ENCODE measurements around the gene RYR1. TPM values are rescaled to one million over a fixed set of nuclear protein-coding genes. Genes with fewer than 3 reads are reported as not detected.
"Not testable (repeated sequence)": the region's sequence is repeated elsewhere in the genome, so short reads cannot be mapped to it uniquely, and the experiment has no call there.

Gene RYR1
- total and polyA plus RNA-seq, 4 donors, result 2.8 to 7.6 (median 4.0) TPM

DNA sequence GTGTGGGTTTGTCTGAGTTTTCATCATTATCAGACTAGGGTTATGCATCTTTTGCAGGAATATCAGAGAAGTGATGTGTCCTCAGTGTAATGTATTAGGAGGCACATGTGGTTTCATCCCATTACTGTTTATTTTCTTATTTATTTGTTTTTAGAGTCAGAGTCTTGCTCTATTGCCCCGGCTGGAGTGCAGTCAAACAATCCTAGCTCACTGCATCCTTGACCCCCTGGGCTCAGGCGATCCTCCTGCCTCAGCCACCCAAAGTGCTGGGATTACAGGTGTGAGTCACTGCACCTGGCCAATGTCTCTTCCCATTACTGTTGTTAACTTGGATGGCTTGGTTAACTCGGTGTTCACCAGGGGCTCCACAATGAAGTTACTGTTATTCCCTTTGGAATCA lies 116.9 kb downstream of the RYR1 start:
- no peak for ATAC-seq (ENCODE audit: insufficient read depth, low FRiP score)
- no peaks in the 10 kb centered on the region for H3K9me3 ChIP-seq (ENCODE audit: control insufficient read depth in 4 of 4, insufficient read depth in 3 of 4, low read length in 3 of 4)
- TF ChIP-seq, protein P1, sequence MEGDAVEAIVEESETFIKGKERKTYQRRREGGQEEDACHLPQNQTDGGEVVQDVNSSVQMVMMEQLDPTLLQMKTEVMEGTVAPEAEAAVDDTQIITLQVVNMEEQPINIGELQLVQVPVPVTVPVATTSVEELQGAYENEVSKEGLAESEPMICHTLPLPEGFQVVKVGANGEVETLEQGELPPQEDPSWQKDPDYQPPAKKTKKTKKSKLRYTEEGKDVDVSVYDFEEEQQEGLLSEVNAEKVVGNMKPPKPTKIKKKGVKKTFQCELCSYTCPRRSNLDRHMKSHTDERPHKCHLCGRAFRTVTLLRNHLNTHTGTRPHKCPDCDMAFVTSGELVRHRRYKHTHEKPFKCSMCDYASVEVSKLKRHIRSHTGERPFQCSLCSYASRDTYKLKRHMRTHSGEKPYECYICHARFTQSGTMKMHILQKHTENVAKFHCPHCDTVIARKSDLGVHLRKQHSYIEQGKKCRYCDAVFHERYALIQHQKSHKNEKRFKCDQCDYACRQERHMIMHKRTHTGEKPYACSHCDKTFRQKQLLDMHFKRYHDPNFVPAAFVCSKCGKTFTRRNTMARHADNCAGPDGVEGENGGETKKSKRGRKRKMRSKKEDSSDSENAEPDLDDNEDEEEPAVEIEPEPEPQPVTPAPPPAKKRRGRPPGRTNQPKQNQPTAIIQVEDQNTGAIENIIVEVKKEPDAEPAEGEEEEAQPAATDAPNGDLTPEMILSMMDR (IDR thresholded peaks at IDR 0.05; ENCODE audit: control extremely low read depth, extremely low read depth), result no peak
- DNase-seq, result no peak
- no peak overlapping the region for H3K27ac ChIP-seq (ENCODE audit: low read depth in 1 of 2, low read length in 1 of 2)
- H3K36me3 ChIP-seq (ENCODE audit: control insufficient read depth in 4 of 4, insufficient read depth in 4 of 4, low read length in 4 of 4), result no peaks in the 10 kb centered on the region
- H3K9ac ChIP-seq (ENCODE audit: insufficient read depth in 1 of 2, low read length in 2 of 2), result no peak overlapping the region
- WGBS, 2 donors, result 77 to 78% methylated on average over 3 of the region's 3 CpGs
- H3K4me3 ChIP-seq, result no peak overlapping the region
- no peaks in the 10 kb centered on the region for H3K4me1 ChIP-seq (ENCODE audit: control insufficient read depth in 5 of 5, insufficient read depth in 5 of 5, low read length in 5 of 5)
- peaks cover 0 to 20% (median 3%) of the 10 kb centered on the region in 3 donors for H3K27me3 ChIP-seq (ENCODE audit: control insufficient read depth in 3 of 3, insufficient read depth in 3 of 3, low read length in 2 of 3)

DNA sequence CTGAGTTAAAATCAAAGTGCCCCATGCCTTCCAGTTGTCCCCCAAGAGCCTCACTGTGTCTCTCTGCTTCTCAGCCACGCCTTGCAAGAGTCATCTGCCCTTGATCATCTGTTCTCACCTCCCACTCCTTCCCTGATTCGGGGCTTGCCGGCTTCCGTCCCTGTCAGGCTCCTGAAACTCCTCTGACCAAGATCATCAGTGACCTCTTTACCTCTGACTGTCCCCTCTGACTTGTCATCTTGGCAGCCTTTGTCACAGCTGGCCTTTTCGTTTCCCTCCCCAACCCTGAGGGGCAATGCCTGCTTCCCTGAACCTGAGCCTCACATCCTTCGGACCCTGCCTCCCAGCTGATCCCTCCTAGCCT lies 117.9 kb downstream of the RYR1 start:
- ATAC-seq (ENCODE audit: insufficient read depth, low FRiP score) (no peak), DNase-seq (no peak)
- TF ChIP-seq, protein P1 (IDR thresholded peaks at IDR 0.05; ENCODE audit: control extremely low read depth, extremely low read depth), result no peak

DNA sequence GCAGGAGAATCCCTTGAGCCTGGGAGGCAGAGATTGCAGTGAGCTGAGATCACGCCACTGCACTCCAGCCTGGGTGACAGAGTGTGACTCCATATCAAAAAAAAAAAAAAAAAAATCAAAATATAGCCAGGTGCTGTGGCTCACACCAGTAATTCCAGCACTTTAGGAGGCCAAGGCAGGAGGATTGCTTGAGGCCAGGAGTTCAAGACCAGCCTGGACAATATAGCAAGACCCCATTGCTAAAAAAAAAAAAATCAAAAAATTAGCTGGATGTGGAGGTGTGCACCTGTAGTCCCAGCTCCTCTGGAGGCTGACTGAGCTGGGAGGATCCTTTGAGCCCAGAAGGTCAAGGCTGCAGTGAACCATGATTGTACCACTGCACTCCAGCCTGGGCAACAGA lies 119.7 kb downstream of the RYR1 start:
- H3K4me1 ChIP-seq (ENCODE audit: control insufficient read depth in 5 of 5, insufficient read depth in 5 of 5, low read length in 5 of 5); ATAC-seq (ENCODE audit: insufficient read depth, low FRiP score); H3K9ac ChIP-seq (ENCODE audit: insufficient read depth in 1 of 2, low read length in 2 of 2); H3K27ac ChIP-seq (ENCODE audit: low read depth in 1 of 2, low read length in 1 of 2); H3K9me3 ChIP-seq (ENCODE audit: control insufficient read depth in 4 of 4, insufficient read depth in 3 of 4, low read length in 3 of 4); H3K4me3 ChIP-seq; DNase-seq; H3K36me3 ChIP-seq (ENCODE audit: control insufficient read depth in 4 of 4, insufficient read depth in 4 of 4, low read length in 4 of 4): not testable (repeated sequence)
- peaks cover 0 to 20% (median 3%) of the 10 kb centered on the region in 3 donors for H3K27me3 ChIP-seq (ENCODE audit: control insufficient read depth in 3 of 3, insufficient read depth in 3 of 3, low read length in 2 of 3)
- 96 to 100% methylated on average over 1 of the region's 1 CpG for WGBS, 2 donors

More for the DNA sequence above, 117.9 kb downstream of the RYR1 start:
- Histone ChIP-seq H3K4me3 (peak overlapping the region; percentile 23), H3K36me3 (ENCODE audit: control insufficient read depth in 4 of 4, insufficient read depth in 4 of 4, low read length in 4 of 4) (no peaks in the 10 kb centered on the region), H3K27me3 (ENCODE audit: control insufficient read depth in 3 of 3, insufficient read depth in 3 of 3, low read length in 2 of 3) (peaks cover 0 to 20% (median 3%) of the 10 kb centered on the region in 3 donors), H3K9me3 (ENCODE audit: control insufficient read depth in 4 of 4, insufficient read depth in 3 of 4, low read length in 3 of 4) (no peaks in the 10 kb centered on the region), H3K9ac (ENCODE audit: insufficient read depth in 1 of 2, low read length in 2 of 2) (no peak overlapping the region), H3K27ac (ENCODE audit: low read depth in 1 of 2, low read length in 1 of 2) (no peak overlapping the region), H3K4me1 (ENCODE audit: control insufficient read depth in 5 of 5, insufficient read depth in 5 of 5, low read length in 5 of 5) (no peaks in the 10 kb centered on the region)
- WGBS, 2 donors, result 55 to 73% methylated on average over 6 of the region's 6 CpGs

DNA sequence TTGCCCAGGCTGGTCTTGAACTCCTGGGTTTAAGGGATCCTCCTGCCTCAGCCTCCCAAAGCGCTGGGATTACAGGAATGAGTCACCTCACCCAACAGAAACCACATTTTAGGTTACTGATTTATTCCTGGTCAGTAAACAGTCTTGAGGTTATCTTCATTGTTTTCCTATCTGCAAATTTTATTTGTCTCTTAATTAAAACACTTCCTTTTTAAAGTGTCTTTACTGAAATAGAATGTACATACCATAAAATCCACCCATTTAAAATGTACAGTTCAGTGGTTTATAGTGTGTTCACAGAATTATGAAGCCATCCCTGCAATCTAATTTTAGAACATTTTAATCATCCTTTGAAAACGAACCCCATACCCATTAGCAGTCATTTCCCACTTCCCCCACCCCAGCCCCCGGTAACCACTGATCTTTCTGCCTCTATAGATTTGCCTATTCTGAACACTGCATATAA lies 121.2 kb downstream of the RYR1 start:
- no peaks in the 10 kb centered on the region for H3K9me3 ChIP-seq (ENCODE audit: control insufficient read depth in 4 of 4, insufficient read depth in 3 of 4, low read length in 3 of 4)
- ATAC-seq (ENCODE audit: insufficient read depth, low FRiP score) (no peak), DNase-seq (no peak)
- H3K36me3 ChIP-seq (ENCODE audit: control insufficient read depth in 4 of 4, insufficient read depth in 4 of 4, low read length in 4 of 4), result no peaks in the 10 kb centered on the region
- WGBS, 2 donors, result 51 to 62% methylated on average over 3 of the region's 3 CpGs
- no peak overlapping the region for H3K27ac ChIP-seq (ENCODE audit: low read depth in 1 of 2, low read length in 1 of 2)
- peaks cover 0 to 15% (median 3%) of the 10 kb centered on the region in 3 donors for H3K27me3 ChIP-seq (ENCODE audit: control insufficient read depth in 3 of 3, insufficient read depth in 3 of 3, low read length in 2 of 3)
- no peak overlapping the region for H3K4me3 ChIP-seq
- peaks cover 0 to 2% (median 0%) of the 10 kb centered on the region in 5 donors for H3K4me1 ChIP-seq (ENCODE audit: control insufficient read depth in 5 of 5, insufficient read depth in 5 of 5, low read length in 5 of 5)
- TF ChIP-seq, protein P1 (IDR thresholded peaks at IDR 0.05; ENCODE audit: control extremely low read depth, extremely low read depth), result no peak
- no peak overlapping the region for H3K9ac ChIP-seq (ENCODE audit: insufficient read depth in 1 of 2, low read length in 2 of 2)
